Endothelial cell (in vitro differentiated cells): Measurements from ENCODE around the gene TNS3. TPM values are rescaled to one million over a fixed set of nuclear protein-coding genes. Genes with fewer than 3 reads are reported as not detected.
"Not testable (repeated sequence)": the region's sequence is repeated elsewhere in the genome, so short reads cannot be mapped to it uniquely, and the experiment has no call there.

Experiments
- DNase-seq: peaks from one replicate; pipeline ENCODE4 v3.0.0; 2021; ENCODE audit warnings: low spot score
- H3K27ac Mint-ChIP-seq: one replicate; pipeline ENCODE4 v1.8.0; 2021; ENCODE audit warnings: mixed read lengths, inconsistent platforms; ENCODE audit not compliant: unreplicated experiment
- H3K27me3 Mint-ChIP-seq: one replicate; pipeline ENCODE4 v1.8.0; 2021; ENCODE audit warnings: mild to moderate bottlenecking, moderate library complexity, mixed read lengths, inconsistent platforms; ENCODE audit not compliant: unreplicated experiment
- H3K36me3 Mint-ChIP-seq: one replicate; pipeline ENCODE4 v1.8.0; 2021; ENCODE audit warnings: mild to moderate bottlenecking, low read depth, mixed read lengths, inconsistent platforms; ENCODE audit not compliant: unreplicated experiment
- H3K4me1 Mint-ChIP-seq: one replicate; pipeline ENCODE4 v1.8.0; 2021; ENCODE audit warnings: mild to moderate bottlenecking, mixed read lengths, inconsistent platforms; ENCODE audit not compliant: unreplicated experiment
- H3K4me3 Mint-ChIP-seq: one replicate; pipeline ENCODE4 v1.8.0; 2021; ENCODE audit warnings: mild to moderate bottlenecking, mixed read lengths, inconsistent platforms; ENCODE audit not compliant: unreplicated experiment
- H3K9me3 Mint-ChIP-seq: one replicate; pipeline ENCODE4 v1.8.0; 2021; ENCODE audit warnings: mixed read lengths, inconsistent platforms; ENCODE audit not compliant: unreplicated experiment
- total RNA-seq: library from RNA; stranded (reverse); fragmentation: NEBNext Ultra II Directional; extraction: Animal tissue kit (Norgen Biotek cat#: 25700); gene quantifications from one replicate; pipeline ENCODE4 v1.2.1, GENCODE V29; 2021; ENCODE audit not compliant: unreplicated experiment
- TF ChIP-seq, protein P1 (sequence below): fragments of 200-600 bp; sonication (generic); IDR thresholded peaks from one replicate; pipeline ENCODE4 v1.5.0; 2021; ENCODE audit warnings: antibody characterized with exemption; ENCODE audit not compliant: unreplicated experiment

Gene TNS3
- total RNA-seq, 1 donor from 2014 or later, result 7.5 TPM

DNA sequence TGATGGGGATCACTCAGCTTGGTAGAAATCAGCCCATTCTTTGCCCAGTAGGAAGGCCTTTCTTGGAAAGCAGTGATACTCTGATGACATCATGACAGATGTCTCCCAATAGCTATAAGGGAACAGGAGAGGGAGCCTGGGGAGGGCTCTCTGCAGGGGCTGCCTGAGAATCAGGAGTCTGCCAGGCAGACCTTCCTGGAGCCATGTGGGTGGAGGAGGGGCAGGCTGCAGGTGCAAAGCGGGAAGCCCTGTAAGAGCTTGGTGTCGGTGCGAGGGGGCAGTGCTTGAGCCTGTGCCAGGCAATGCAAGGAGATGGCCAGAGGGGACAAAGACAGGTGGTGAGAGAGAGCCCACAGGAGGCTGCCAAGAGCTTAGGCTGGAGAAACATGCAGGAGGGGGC, 5.0 kb upstream of the TNS3 start:
- peaks cover 17% of the 10 kb centered on the region for H3K27me3 Mint-ChIP-seq
- no peaks in the 10 kb centered on the region for H3K9me3 Mint-ChIP-seq
- no peaks in the 10 kb centered on the region for H3K4me1 Mint-ChIP-seq
- DNase-seq, result no peak
- TF ChIP-seq, protein P1, sequence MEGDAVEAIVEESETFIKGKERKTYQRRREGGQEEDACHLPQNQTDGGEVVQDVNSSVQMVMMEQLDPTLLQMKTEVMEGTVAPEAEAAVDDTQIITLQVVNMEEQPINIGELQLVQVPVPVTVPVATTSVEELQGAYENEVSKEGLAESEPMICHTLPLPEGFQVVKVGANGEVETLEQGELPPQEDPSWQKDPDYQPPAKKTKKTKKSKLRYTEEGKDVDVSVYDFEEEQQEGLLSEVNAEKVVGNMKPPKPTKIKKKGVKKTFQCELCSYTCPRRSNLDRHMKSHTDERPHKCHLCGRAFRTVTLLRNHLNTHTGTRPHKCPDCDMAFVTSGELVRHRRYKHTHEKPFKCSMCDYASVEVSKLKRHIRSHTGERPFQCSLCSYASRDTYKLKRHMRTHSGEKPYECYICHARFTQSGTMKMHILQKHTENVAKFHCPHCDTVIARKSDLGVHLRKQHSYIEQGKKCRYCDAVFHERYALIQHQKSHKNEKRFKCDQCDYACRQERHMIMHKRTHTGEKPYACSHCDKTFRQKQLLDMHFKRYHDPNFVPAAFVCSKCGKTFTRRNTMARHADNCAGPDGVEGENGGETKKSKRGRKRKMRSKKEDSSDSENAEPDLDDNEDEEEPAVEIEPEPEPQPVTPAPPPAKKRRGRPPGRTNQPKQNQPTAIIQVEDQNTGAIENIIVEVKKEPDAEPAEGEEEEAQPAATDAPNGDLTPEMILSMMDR, result no peak
- no peak overlapping the region for H3K27ac Mint-ChIP-seq
- no peaks in the 10 kb centered on the region for H3K36me3 Mint-ChIP-seq
- no peak overlapping the region for H3K4me3 Mint-ChIP-seq

DNA sequence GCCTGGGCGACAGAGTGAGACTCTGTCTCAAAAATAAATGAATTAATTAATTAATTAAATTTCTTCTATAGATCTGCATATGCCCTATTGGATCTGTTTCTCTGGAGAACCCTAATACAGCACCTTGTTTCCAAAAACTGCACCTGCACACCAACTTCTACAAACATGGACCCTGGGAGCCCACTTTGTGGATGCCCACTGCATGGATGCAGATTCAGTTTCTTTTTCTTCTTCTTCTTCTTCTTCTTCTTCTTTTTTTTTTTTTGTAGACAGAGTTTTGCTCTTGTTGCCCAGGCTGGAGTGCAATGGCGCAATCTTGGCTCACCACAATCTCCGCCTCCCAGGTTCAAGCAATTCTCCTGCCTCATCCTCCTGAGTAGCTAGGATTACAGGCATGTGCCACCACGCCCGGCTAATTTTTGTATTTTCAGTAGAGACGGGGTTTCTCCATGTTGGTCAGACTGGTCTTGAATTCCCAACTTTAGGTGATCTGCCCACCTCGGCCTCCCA, 4.3 kb upstream of the TNS3 start:
- not testable (repeated sequence) for H3K4me3 Mint-ChIP-seq, H3K27ac Mint-ChIP-seq, H3K4me1 Mint-ChIP-seq, DNase-seq, H3K36me3 Mint-ChIP-seq, H3K9me3 Mint-ChIP-seq
- H3K27me3 Mint-ChIP-seq, result peaks cover 17% of the 10 kb centered on the region

DNA sequence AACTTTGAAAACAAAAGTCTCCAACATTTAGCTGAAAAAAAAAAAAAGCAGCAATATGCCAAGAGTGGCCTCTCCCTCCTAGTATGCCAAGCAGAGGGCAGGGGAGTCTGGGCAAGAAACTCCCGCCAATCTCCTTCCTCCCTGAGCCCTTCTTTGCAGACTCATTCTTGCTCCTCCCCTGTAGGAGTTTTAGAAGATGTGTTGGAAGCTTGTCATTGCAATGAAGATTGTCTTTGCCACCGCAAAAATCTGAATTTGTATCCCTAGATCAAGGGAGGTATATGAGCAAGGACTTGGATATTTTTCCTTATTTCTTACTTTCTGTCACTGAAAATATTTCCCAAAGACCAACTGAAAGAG, 2.6 kb upstream of the TNS3 start:
- H3K27ac Mint-ChIP-seq, result no peak overlapping the region
- H3K4me1 Mint-ChIP-seq, result peaks cover 7% of the 10 kb centered on the region
- H3K36me3 Mint-ChIP-seq, result no peaks in the 10 kb centered on the region
- no peak overlapping the region for H3K4me3 Mint-ChIP-seq
- TF ChIP-seq, protein P1, result no peak
- no peaks in the 10 kb centered on the region for H3K9me3 Mint-ChIP-seq
- no peak for DNase-seq
- H3K27me3 Mint-ChIP-seq, result peaks cover 21% of the 10 kb centered on the region

- Mint-ChIP-seq H3K27ac (no peak overlapping the region), H3K4me3 (no peak overlapping the region), H3K9me3 (no peaks in the 10 kb centered on the region), H3K4me1 (peaks cover 10% of the 10 kb centered on the region), H3K27me3 (peaks cover 21% of the 10 kb centered on the region), H3K36me3 (no peaks in the 10 kb centered on the region)
- TF ChIP-seq, protein P1, result no peak
- no peak for DNase-seq
Measured at GRCh38 chr7:47583739-47584535, 2.0 kb upstream of the TNS3 start.

DNA sequence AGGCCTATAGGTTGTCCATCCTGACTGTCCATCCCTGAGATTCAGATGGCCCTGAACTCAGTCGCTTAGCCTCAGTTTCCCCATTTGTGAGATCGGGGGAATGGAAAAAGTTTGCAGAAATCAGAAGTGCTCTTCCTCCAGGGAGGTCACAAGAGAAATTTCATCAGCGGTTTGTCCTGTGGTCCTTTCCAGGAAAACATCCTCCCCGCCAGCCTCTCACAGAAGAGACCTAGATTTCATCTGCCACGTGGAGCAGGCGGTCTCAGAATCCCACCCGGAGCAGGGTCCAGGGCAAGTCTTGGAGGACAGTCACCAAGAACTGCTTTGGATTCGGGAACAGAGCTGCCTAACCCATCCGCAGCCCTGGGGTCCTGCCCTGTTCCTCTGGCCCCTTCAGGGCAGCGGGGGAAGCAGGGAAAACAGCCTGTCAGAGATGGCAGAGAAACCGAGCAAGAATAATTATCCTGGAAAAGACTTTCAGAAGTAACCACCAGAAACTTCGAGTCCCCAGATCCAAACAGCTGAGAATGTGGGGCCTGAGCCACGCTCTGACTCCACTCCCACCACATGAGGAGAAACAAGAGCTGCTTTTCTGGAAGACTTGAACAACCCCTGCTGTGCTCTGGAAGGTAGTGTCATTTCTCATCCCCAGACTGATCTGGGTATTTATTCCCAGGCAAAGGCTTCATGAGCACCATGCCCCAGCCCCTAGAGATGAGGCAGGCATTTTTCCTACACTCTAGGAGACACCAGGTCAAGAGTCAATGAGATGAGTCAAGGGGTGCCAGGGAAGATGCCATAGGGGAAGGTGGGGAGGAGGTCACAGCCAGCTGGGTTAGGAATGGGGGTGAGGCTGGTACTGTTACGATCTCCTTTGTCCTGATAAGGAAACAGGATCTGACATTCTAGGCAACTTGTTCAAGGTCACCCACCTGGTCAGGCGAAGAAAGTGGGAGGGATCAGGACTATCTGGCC, 1.1 kb upstream of the TNS3 start:
- H3K27me3 Mint-ChIP-seq, result peaks cover 21% of the 10 kb centered on the region
- H3K27ac Mint-ChIP-seq, result no peak overlapping the region
- no peak for DNase-seq
- no peaks in the 10 kb centered on the region for H3K36me3 Mint-ChIP-seq
- H3K4me3 Mint-ChIP-seq, result no peak overlapping the region
- H3K9me3 Mint-ChIP-seq, result no peaks in the 10 kb centered on the region
- TF ChIP-seq, protein P1, result no peak
- H3K4me1 Mint-ChIP-seq, result peaks cover 11% of the 10 kb centered on the region
